HepG2 (cell line): ENCODE data around the gene ATP5F1C.

ENCODE experiments used
- NR3C1 ChIP-seq: sonication (generic); formaldehyde crosslinking; IDR thresholded peaks from 2 replicates; pipeline ENCODE4 v1.4.0; 2020; ENCODE audit warnings: missing genetic modification reagents
- SP140L ChIP-seq: sonication (generic); formaldehyde crosslinking; IDR thresholded peaks from 2 replicates; pipeline ENCODE4 v1.4.0; 2020; ENCODE audit warnings: missing genetic modification reagents, borderline replicate concordance

DNA sequence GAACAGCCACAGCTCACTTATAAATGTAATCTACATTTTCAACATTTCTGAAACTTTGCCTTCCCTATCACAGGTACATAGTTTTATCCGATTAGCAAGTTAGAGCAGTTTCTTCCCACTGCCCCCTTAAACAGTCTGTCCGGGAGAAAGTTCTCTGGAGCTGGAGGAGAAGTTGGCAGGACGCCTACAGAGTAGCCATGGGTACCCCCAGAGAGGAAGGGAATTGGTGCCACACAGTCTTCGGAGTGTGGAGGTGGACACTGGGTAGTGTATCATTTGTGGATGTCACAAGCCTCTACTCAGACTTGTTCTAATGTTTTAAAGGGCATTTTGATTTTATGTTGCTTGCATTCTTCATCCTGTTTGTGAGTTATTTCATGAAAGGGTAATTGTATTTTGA lies 69.3 kb downstream of the ATP5F1C start:
- no peak for TF ChIP-seq SP140L
- no peak for TF ChIP-seq NR3C1 (CRISPR knock-in tag)
